ENCODE results near the gene INPP5J.
"Not testable (repeated sequence)": the region's sequence is repeated elsewhere in the genome, so short reads cannot be mapped to it uniquely, and the experiment has no call there.

Gene INPP5J

GRCh38 chr22:31153357-31153756 lies 30.6 kb downstream of the INPP5J start:
- DNase-seq: no peak

DNA sequence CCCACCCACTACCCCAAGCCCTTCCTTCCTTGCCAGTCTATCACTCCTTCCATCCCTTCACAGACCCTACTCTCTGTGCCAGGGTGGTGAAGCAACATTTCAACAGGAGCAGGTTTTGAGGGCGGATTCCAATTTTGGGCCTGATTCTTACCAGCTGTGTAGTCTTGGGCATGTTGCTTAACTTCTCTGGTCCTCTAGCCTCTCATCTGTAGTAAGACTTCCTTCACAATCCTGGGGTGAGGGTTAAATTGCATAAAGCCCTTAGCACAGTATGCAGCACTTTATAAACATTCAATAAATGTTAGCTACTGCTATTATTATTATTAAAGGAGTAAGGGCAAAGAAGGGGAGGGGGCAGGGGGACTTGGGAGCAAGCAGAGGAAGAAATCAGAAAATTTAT lies 32.2 kb downstream of the INPP5J start:
- no peak for DNase-seq

GRCh38 chr22:31155422-31155821 lies 32.7 kb downstream of the INPP5J start:
- DNase-seq: no peak

- DNase-seq: no peak
Observed at GRCh38 chr22:31160328-31160978, 37.7 kb downstream of the INPP5J start.

GRCh38 chr22:31161386-31161785 lies 38.6 kb downstream of the INPP5J start:
- no peak for DNase-seq

GRCh38 chr22:31162015-31162765 lies 39.4 kb downstream of the INPP5J start:
- no peak for DNase-seq

DNA sequence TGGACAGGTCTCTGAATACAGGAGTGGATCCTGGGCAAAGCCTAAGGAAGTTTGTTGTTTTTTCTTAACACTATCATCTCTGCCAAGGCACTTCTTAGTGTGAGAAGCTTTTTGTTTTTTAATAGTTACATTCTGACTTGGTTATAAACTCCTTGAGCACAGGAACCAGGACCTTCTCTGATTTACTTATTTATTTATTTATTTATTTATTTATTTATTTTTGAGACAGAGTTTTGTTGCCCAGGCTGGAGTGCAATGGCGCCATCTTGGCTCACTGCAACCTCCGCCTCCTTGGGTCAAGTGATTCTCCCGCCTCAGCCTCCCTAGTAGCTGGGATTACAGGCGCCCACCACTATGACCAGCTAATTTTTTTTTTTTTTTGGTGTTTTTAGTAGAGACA lies 48.2 kb downstream of the INPP5J start:
- no peak for DNase-seq

DNA sequence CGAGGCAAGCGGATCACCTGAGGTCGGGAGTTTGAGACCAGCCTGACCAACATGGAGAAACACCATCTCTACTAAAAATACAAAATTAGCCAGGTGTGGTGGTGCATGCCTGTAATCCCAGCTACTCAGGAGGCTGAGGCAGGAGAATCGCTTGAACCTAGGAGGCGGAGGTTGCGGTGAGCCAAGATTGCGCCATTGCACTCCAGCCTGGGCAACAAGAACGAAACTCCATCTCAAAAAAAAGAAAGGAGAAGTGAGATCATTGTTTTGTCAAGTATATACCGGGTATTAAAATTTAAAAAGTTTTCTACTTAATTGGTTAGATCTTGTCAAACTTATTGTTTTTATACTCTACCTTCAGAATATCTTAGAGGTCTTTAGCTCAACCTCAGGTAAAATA lies 49.0 kb downstream of the INPP5J start:
- DNase-seq: not testable (repeated sequence)

GRCh38 chr22:31173386-31174145 lies 50.8 kb downstream of the INPP5J start:
- no peak for DNase-seq

DNA sequence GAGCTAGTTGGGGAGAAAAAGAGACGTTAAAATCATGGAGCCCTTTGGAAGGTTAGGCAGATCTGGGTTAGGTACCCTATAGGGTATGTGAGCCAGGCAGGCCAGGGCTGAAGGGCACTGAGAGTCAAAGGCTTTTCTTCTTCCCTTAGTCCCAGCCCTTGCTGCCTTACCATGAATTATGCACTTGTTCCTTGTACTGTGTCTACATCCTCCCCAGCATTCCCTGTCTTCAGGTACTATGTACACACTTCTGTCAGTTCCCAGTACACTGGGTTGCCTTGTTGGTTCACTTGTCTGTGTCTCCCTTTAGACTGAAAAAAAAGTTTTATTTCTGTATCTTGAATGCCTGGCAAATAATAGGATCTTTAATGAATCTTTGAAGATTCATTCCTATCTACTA lies 54.2 kb downstream of the INPP5J start:
- no peak for DNase-seq

DNA sequence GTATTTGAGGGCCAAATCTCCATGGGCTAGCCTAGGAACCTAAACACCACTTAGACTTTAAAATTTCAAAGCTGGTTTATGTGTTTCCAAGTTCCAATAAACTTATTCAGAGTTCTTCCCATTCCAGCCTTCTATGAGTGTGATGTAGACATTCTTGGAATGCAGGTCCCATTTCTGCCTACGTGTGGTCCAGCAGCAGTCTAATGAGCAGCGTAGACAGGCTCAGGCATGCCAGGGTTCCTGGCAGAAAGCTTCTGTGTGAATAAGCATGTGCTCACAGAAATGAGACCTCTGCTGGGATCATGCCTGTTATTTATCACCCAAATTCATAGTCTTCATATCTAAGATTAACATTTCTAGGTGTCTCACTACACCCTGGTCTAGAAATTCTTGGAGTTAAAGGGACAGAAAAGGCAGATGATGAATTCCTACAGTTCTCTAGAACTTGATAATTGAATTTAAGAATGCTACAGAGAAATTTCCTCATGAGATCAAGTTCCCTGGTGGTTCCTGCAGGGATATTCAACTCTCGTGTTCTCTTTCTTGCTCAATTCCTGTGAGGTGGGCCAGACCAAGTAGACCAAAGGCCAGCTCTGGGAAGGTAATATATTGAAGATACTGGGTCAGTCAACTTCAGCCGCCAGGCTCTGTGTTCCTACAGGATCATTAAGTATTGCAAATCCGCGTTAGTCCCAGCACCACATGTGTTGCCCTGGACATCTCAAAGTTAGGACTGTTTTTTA lies 54.8 kb downstream of the INPP5J start:
- peak; percentile 60 for DNase-seq

- no peak for DNase-seq
Observed at GRCh38 chr22:31178859-31179258, 56.1 kb downstream of the INPP5J start.

GRCh38 chr22:31179345-31179744 lies 56.6 kb downstream of the INPP5J start:
- DNase-seq: peak; percentile 41

DNA sequence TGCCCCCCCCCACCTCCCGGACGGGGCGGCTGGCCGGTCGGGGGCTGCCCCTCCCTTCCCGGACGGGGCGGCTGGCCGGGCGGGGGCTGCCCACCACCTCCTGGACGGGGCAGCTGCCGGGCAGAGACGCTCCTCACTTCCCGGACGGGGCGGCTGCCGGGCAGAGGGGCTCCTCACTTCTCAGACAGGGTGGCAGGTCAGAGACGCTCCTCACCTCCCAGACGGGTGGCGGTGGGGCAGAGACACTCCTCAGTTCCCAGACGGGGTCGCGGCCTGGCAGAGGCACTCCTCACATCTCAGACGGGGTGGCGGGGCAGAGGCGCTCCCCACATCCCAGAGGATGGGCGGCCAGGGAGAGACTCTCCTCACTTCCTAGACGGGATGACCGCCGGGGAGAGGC lies 61.2 kb downstream of the INPP5J start:
- DNase-seq: no peak

Data from NCI-H446 treated with DMSO at 0.1 percent for 48 hours (cell line).